Inflammatory macrophage treated with lipopolysaccharide for 4 hours (primary cell): ENCODE data around the gene VOPP1.
"Not testable (repeated sequence)": the region's sequence is repeated elsewhere in the genome, so short reads cannot be mapped to it uniquely, and the experiment has no call there.

ENCODE experiments used
- DNase-seq: peaks from one replicate; pipeline ENCODE4 v3.0.0-alpha.2; 2020

The VOPP1 gene

DNA sequence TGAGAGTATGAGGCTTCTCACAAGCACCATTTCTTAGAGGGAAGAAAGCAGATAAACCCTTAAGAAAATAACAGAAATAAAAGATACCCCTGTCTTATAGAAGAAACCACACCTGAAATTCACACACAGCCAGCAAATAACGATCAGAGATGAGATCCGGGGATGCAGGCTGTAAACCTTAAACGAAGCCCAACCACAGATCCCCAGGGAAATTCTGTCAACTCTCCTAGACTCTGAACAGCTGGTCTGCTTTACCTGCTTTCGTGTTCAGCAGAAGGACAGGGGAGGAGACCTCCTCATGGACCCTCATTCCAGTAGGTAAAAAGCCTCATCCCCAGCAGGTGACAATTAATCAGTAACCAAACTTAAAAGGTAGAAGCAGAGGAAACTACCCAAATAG, 45.0 kb downstream of the VOPP1 start:
- DNase-seq: no peak

DNA sequence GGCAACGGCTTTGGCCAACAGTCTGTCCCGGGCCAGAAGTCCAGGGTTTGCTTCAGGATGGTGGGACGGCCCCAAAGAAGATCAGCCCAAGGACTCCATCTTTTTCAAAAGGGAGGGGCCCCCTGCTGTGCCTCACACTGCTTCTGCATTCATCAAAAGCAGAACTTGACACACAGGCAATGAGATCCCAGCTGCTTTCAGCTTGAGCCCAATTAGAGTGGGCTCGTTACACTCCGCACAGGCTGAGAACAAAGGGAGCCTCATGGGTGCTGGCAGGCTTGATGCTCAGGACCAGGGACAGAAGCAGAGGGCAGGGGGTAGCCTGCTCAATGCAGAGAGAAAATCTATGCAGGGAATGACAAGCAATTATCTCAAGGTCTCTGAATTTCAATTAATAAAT, 45.5 kb downstream of the VOPP1 start:
- DNase-seq: peak; percentile 62

DNA sequence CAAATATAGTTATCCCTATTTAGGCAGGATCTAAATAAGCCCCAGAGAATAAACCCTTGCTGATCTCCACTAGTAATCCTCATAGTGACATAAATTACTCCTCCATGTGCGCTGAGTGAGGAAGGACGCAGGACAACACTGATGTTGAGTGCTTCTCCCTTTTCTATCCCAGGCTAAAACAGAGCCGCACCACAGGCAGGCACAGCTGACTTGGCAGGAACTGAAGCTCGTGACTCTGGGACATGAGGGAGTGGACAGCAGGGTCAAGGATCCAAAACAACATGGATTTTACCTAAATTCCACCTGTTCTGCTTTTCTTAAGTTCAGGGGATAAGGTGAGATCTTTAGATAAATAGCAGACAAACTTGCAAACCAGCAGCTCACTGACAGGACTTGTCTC, 46.0 kb downstream of the VOPP1 start:
- DNase-seq: no peak

DNA sequence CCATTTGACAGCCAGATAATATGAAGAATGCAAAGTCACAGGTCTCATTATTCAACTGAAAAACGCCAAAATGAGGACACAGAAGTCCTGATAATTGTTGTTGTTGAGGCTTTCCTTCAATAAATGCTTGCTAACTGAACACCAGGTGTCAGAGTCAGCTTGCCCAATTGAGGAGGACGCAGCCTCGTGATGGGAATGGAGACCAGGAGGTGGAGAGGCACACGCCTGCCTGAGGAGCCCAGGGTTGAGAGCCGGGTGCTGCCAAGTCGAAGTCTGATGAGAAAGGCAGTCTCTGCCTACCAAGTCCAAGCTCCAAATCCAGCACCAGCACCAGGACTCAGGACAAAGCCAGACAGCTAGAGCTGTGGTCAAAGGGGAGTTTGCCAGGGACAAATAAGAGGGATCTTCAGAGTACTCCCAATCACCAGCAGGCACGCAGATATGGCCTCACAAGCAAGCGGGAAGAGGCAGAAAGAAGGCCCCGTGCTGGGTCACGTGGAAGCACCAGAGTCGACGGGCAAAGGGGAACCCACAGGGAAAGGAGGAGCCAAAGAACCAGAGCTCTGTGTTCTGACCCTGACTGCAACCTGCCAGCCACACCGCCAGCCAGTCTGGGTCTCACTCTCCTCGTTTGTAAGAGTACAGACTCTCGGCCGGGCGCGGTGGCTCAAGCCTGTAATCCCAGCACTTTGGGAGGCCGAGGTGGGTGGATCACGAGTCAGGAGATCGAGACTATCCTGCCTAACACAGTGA, 47.6 kb downstream of the VOPP1 start:
- DNase-seq: no peak

DNA sequence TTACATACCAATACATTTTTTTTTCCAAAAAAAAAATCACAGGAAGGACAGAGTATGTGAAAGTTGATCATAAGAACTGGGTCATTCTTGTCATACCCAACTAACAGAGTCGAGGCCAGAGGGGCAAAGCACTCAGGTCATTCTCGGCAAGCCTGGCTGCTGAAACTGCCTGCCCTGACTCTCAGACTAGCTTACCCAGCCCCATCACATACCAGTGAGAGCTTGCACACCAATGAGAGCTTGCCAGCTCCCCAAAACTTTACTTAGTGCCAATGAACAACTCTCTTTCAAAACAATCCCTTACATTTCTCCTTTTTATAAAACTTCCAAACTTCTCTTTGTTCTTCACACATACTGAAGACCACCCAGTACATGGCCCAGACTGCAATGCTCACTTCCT, 48.9 kb downstream of the VOPP1 start:
- no peak for DNase-seq

DNA sequence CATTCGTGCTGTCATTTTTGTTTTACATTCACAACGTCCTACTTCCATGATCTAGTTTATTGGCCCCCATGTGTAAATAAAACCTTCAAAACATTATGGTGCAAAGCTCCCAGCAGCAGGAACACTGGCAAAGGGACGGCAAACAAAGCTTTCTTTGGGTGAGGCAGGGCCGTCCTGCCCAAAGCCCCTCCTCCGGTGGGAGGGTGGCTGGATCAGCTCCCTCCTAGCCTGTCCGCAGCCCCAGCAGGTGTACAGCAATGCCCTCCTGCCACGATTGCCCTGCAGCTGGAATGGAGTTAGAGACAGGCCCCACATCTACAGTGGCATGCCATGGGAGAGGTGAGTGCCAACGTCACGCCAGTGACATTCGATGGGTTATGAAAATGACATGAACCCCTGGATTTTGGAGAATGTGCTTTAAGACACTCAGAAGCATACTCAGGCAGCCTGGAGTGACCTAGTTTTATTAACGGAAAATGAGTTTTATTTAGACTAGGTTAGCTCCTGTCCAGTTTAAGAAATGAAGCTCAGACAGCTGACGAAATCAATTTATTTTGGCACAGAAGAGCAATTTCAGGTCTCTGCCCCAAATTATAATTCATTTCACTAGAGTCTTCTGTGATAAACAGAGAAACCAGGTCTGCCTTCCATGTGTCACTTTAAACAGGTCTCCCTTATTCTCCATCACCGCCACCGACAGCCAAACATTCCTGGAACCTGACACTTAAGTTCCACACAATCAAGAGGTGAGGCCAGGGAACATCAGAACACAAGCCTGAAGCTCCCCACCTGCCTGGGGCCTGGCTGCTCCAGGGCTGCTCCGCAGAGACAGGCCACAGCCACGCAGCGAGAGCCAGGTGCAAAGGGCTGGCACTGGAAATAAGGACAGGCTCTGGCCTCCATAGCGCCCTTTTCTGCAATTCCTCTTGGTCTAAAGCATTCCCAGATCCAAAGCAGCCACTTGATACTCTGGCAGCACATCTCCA, 50.1 kb downstream of the VOPP1 start:
- no peak for DNase-seq

DNA sequence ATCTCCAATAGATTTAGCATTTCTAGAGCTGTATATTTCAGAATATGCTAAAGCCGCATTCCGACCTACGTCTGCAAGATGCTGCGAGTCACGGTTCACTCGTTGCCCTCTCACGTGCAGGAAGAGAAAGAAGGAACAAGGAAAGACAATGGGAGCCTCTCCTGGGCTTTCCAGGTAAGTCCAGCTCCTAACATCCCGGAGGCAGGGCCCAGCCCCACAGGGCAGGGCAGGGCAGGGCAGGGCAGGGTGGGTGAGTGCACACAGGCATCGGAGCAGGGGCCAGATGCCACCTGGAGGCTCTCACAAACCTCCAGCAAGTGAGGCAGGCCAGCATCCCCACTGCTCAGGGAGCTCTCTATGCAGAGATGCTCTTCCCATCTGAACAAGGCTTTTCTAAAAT, 50.8 kb downstream of the VOPP1 start:
- no peak for DNase-seq

DNA sequence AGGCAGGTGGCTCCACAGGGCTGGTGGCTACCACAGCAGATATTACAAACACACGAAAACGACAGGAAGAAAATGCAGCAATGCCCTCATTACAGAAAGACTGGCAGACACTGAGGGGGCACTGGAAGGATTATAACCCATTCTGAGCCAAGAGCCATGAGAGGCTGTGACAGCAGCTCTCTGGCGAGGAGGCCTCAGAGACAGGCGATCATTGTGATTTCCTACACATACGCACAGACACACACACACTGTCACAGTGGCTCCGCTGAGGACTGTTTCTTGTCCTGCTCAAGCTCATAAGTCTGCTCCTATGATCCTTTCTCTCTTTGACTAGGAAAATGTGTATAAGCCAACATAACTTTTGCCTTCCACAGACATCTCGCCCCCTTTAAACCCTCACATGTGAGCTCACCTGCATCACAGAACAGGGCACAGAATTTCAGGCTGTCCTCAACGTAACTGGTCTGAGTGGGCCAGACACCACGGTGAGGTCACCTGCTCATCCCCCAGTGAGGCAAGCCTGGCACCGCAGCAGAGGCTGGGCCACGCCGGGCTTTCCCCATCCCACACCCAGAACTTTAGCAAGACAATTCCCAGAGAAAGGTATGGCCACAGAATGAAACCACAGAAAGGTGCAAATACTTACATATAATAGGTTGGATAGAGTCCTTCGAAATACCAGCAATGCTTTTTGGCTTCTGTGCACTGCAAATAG, 51.7 kb downstream of the VOPP1 start:
- DNase-seq: no peak

DNA sequence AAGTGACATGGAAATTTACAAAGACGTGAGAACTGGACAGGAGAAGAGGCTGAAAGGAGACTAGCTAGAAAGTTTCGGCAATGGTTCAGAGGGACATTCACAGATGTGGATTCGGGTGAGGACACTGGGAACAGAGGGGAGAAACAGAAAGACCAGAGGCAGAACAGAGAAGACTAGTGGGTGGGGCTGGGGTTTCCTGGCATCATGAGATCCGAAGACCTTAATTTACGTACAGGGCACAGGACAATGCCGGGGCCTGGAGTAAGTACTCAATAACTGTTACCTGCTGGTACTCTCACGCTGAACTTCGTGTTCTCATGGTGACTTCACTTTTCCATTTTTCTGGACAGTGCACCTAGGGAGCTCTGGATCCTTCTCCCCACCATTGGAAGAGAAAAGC, 53.5 kb downstream of the VOPP1 start:
- DNase-seq: no peak

DNA sequence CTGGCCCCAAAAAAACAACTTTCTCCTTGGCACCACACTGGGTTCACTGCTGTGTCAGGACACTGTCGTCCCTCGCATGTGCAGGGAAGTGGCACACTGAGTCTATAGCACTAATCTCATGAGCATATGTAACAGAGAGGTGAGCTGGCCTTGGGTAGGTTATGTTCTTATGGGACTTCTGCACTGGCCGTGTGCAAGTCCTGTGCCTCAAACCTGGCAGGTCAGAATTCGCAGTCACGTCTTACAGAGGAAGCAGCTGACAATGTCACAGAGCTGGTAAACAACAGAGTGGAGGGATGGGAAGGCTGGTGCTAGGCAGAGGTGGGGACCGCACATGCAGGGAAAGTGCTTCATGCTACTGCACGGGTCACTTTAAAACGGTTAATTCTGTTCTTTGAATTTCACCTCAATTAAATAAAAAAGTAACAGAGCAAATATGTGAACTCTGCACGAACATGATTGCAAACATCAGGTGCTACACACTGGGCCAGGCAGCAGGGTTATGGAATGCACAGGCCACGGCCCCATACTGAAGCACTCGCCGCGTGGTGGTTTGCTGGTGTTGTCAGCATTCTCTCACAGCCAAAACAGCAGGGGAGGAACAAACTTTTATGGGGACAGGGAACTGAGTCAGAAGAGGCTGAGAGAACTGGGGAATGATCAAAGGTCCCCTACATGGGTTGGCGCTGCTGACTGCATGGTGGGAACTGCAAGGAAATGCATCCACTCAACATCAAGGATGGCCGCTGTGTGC, 54.2 kb downstream of the VOPP1 start:
- DNase-seq: no peak

DNA sequence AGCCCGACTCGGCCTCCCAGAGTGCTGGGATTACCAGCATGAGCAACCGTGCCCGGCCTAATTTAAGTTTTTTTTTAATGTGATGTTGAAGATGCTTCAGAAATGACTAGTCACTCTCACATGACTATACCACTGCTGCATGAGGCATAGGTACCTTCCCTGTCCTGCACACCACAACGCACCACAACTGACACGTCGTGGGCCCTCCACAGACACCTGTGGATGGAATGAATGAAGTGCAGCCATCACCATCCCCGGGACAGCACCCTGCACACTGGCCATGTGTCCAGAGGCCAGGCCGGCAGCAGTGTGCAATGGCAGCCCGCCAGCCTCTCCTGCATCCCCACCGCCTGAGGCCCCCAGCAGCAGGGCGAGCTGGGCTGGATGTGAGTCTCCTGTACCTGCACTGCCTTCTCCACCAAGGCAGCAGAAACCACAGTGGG, 55.1 kb downstream of the VOPP1 start:
- DNase-seq: no peak

DNA sequence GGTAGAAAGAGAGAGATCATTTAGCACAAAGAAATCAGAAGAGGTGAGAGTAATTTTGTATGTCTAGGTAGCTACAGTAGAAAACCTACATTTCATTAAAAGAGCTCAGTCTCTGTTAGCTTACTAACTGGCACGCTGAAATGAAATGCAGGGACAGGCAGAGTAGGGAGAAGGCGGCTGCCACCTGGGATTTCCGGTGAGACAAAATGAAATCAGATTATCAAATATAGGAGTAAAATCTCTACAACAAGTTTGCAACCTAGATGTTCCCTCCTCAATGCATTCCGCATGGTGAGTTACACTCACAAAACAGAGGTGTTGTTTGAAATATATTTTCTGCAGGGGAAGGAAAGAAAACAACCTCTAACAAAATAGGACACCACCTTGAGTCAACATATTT, 55.9 kb downstream of the VOPP1 start:
- no peak for DNase-seq

DNA sequence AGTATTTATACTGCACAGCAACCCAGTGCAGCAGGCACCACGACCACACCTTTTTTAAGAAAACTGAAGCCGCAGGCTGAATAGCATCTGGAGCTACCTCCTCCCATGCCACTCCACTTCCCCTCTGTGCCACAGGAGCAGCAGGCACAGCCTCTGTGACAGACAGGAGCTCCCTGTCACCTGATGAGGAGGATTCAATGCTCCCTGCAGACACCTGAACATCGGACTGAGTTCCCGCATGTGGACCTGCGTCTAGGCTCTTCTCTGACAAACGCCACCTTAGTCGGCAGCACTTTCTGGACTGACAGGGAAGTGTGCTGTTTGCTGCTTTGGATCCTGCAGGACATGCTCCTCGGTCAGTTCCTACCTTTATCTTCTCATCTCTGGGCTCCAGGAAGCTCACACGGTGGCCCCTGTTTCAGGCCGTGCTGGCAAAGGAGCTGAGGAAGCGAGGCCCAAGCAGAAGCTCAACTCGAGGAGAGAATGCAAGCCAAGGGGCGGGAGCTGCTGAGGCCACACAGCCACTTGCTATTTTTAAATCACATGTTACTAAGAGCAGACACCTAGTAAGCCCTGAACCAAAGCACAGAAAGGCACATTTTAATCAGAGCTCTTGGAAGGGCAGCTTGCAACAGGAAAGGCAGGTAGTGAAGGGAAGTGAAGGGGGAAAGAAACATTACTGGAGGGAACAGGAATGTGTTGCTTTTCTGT, 56.6 kb downstream of the VOPP1 start:
- DNase-seq: no peak

DNA sequence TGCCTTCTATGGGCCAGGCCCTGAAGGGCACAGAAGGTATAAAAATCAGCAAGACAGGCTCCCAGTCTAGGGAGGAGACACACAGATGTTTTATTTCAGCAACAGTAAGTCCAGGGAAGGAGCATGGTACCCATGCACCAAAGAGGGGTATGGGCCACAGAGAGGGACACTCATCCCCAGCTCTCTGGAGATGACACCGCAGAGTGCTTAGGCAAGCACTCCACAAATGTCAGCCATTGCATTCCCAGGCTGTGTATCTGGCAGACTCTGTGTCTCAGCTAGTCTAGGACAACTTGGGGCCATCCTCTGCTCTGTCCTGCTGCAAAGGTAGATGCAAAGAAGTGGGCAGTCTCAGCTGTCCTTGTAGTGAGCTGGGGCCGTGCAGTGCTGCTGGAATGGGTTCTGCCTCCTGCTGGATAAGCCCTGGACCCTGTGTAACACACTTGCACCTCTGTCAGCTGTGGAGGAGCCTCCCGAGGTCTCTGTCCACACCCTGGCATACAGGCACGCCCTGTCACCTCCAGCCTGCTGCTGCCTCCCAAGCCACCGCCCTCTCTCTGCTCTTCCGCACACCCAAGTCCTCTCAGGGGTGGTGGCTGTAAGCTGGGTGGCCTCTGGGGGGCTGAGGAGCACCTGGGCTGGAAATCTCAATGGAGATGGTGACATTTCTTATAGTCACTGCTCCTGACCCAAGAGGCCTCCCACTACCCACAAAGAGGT, 57.6 kb downstream of the VOPP1 start:
- DNase-seq: no peak

DNA sequence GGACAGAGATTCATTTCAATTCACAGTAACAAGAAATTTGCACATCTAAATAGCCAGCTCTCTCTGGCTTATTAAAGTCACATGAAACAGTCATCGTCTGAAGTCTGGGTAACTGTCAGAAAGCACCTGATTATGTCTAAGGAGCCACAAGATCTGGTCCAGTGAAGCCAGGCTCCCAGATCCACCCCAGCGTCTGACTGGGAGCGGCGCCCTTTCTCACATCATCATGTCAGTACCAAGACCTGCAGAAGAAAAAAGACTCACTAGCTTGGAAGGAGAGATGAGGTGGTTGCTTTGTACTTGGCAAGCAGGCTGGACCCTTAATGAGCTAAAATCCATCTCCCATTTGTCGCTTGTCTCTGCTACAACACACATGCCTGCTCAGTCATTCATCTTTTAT, 58.4 kb downstream of the VOPP1 start:
- no peak for DNase-seq

DNA sequence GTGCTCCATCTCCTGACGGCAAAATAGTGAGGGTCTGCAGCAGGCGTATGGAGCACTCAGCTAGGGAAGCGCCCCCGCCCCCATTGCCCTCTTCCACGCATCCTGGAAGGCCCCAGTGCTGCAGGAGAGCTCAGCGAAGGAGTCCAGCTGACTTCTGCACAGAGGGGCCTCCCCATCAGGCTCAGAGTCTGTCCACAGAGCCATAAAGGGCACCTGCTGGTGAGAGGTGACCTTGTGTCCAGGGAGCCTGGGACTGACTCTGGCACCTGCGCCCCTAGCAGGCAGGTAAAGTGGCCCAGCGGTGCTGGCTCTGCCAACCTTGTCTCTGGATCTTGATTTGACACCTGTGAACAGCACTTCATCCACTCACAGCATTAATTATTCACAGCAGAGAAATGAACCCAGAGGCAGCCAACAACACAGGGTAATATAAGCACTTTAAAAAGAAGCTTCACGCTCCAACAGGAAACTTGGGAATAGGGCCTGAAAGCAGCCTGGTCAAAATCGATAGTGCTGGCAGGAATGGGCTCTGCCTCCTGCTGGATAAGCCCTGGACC, 59.6 kb downstream of the VOPP1 start:
- no peak for DNase-seq

DNA sequence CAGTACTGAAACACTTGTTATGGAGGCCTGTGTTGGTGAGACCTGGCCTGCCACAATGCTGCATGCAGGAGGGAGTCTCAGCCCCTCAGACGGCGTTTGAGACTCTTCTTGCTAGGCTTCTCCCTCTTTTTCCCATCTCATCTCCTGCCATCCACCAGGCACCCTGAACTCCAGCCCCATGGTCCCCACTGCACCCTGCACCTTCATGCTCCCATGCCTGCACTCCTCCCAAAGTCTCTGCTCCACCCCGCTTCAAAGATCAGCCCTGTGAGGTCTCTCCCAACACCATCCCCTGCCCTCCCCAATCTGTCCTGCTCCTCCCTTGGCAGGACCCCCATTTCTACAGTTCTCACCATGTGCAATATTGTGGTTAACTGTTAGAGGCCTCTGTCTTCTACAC, 61.7 kb downstream of the VOPP1 start:
- no peak for DNase-seq

DNA sequence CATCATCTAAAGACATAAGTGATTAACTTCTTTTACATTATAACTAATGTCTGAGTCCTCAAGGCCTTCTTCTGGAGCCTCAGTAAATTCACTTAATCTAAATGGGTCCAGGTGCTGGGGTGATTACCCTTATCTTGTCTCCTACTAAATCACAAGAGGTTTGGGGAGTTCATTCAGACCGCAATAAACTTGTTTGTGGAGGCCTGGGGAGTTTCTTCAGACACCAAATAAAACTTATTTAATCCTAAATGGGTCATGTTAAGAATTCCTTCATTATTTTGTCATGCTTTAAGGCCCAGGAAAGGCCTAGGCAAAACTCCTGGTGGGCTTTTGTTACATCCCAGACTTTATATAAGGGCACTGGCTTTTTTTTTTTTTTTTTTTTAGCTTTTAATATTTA, 62.1 kb downstream of the VOPP1 start:
- not testable (repeated sequence) for DNase-seq

DNA sequence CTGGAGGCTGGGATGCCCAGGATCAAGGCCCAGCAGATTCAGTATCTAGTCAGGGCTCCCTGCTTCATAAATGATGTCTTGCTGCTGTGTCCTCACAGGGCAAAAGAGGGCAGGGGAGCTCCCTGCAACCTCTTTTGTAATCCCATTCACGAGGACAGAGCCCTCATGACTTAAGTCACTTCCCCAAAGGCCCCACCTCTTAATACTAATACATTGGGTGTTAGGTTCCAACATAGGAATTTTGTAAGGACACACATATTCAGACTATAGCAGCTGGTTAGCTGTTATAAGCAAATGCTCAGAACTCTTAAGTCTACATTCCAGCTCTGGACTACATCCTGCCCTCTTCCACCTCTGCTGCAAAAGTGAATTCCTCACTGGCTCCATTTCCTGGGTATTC, 63.0 kb downstream of the VOPP1 start:
- DNase-seq: peak; percentile 95

DNA sequence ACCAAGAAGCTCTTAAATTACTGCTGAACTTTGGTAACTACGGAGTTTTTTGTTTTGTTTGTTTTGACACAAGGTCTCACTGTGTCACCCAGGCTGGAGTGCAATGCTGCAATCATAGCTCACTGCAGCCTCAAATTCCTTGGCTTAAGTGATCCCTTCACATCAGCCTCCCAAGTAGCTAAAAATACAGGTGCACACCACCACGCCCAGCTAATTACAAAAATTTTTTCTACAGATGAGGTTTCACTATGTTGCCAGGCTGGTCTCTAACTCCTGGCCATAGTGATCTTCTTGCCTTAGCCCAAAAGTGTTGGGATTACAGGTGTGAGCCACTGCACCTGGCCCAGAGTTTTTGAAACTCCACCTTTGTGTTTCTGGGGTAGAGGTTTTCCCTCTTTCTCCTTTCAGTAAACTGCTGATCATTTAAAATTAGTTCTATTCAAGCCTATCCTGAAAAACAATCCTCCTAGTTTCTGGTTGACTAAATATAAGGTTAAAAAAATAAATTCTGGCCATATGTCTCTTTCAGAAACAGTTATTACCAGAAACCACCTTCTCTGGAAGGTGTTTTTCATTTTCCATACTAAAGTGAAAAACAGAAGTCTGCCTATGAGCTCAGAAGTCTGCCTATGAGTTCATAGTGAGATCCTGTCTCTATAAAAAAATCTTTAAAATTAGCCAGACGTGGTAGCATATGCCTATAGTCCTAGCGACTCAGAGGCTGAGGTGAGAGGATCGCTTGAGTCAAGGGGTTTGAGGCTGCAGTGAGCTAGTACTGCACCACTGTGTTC, 63.9 kb downstream of the VOPP1 start:
- peak; percentile 69 for DNase-seq
